Activated T-cell treated with anti-CD3 and anti-CD28 coated beads, Interleukin-2, amount 50 U/mL, for 48 hours (primary cell): ENCODE measurements around the gene PAXX.

Source experiments
- DNase-seq, 2 experiments: peaks; one replicate each; pipeline ENCODE4 v3.0.0-alpha.2; 2020

The PAXX gene

GRCh38 chr9:136968333-136969127, 23.7 kb upstream of the PAXX start:
- DNase-seq = no peak

DNA sequence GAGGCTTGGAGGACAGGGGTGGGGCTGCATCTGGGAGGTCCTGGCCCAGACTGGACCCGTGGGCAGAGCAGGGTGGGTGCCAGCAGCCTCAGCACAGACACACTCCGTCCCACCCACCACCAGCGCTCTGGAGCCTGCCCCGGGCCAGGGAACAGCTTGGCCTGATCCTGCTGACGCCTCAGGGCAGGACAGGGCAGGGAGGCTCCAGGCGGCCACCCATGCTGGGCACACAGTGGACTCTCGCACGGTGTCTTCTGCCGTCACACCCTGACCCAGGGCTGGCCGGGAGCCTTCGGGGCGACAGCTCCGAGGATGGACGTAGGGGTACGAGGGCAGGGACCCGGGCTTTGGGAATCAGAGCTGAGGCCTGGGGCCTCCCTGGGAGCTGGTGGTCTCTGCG, 23.1 kb upstream of the PAXX start:
- DNase-seq = no peak

GRCh38 chr9:136969774-136970173, 22.4 kb upstream of the PAXX start:
- no peak for DNase-seq

GRCh38 chr9:136970361-136970760, 21.9 kb upstream of the PAXX start:
- no peak for DNase-seq

- DNase-seq = no peak
Observed at GRCh38 chr9:136971746-136972145, 20.5 kb upstream of the PAXX start.

- no peak for DNase-seq
Observed at GRCh38 chr9:136972335-136972734, 19.9 kb upstream of the PAXX start.

GRCh38 chr9:136972743-136973142, 19.5 kb upstream of the PAXX start:
- no peak for DNase-seq

- no peak for DNase-seq
Observed at GRCh38 chr9:136973618-136974617, 18.3 kb upstream of the PAXX start.

- no peak for DNase-seq
Observed at GRCh38 chr9:136974817-136975535, 17.2 kb upstream of the PAXX start.

- DNase-seq = peak in 1 of 2 experiments; percentile 71
Observed at GRCh38 chr9:136975644-136976043, 16.6 kb upstream of the PAXX start.

DNA sequence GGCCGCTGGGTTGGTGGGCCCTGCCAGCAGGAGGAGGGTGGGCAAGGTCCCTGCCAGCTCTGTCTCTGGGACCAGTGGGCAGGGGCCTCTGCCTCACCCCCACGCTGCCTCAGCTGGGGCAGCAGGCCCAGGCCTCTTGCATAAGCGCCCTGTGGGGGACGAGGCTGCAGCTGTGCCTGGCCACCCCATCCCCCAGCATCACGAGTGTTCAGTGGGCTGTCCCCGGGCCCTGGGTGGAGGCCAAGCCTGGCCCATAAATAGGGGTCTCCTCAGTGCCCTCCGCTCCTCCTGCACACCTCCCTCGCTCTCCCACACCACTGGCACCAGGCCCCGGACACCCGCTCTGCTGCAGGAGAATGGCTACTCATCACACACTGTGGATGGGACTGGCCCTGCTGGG, 15.0 kb upstream of the PAXX start, which contains the start of gene PTGDS:
TSS of gene PTGDS (plus strand) at position 282 of the 400 bp plus-strand sequence. CDS start at position 357, 75 bp downstream.
- DNase-seq = no peak

DNA sequence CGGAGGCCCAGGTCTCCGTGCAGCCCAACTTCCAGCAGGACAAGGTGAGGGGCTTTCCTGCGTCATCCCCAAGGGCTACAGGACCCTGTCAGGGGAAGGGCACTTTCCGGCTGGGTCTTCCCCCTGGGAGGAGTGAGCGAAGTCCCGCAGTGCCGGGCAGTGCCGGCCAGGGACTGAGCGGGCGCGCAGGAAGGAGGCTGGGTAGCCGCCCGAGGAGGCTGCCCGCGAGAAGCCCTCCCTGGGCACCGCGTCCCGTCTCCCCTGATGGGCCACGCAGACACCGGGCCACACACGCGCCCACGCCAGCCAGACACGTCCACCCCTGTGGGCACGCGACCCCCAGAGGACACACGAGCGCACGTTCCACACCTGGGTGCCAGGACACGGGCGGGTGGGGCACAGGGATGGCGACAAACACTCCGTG, 14.6 kb upstream of the PAXX start:
- DNase-seq = no peak

- DNase-seq = peak; percentile 76 to 77
Observed at GRCh38 chr9:136978073-136978864, 14.0 kb upstream of the PAXX start.

DNA sequence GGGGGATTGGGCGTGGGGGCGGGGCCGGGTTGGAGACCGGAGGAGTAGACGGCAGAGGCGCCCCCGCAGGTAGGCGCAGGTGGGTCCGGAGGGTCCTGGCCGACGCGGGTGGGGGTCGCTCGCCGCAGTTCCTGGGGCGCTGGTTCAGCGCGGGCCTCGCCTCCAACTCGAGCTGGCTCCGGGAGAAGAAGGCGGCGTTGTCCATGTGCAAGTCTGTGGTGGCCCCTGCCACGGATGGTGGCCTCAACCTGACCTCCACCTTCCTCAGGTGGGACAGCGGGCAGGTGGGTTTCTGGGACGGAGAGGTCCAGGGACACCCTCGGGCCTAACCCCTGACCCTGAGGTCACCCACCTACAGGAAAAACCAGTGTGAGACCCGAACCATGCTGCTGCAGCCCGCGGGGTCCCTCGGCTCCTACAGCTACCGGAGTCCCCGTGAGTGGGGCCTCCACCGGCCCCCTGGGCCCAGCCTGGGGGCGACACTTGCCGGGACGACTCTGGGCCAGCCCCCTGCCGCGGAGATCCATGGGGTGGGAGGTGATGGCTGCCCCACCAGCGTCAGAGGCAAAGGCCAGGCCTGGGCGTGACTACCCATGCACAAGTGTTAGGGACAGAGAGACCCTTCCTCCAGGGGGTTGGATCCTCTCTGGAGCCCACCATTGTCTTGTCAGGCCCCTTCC, 13.2 kb upstream of the PAXX start:
- no peak for DNase-seq

- DNase-seq = no peak
Observed at GRCh38 chr9:136979769-136980587, 12.2 kb upstream of the PAXX start.

- DNase-seq = no peak
Observed at GRCh38 chr9:136980669-136981478, 11.3 kb upstream of the PAXX start.

- DNase-seq = no peak
Observed at GRCh38 chr9:136981588-136982231, 10.5 kb upstream of the PAXX start.

DNA sequence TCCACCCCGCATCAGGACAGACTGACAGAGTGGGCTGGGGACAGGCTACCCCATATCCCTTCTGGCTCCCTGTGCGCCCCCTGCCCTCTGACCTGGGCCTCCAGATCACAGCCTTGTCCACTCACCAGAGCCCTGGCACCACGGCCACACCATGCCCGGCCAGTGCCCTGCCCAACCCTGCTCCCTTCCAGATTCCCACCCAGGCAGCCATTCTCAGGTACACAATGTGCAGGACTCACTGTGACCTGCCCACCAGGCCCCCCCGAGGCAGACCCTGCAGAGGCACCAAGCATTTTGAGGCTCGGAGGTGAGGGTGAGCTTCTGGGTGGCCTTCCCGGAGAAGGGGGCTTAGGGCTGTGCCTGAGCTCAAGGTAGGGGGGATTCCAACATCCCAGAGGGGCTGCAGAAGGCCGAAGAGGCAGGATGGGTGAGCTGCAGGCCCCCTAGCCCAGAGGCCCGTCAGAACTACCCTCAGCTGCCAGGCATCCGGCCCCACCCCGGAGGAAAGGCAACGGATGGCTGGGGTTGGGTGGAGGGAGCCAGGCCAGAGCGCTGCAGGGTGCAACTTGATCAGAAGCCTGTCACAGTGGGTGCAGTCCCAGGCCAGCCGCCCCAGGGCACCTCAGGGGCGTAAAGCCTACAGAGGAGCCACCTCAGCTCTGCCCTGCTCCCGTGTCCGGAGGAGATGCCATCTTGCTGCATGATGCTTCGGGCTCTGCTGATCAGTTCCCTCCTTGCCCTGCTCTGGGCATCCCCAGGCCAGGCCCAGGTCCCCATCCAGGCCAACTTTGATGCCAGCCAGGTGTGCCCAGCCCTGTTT, 9.8 kb upstream of the PAXX start, which contains the start of gene LCNL1:
TSS of gene LCNL1 (plus strand) at position 762 of the 820 bp plus-strand sequence. CDS start 594 bp downstream, outside the sequence.
- no peak for DNase-seq
